GM12891 (cell line): Measurements from ENCODE around the gene UBE2E1.

Source experiments
- POLR2A ChIP-seq: IDR thresholded peaks from 2 replicates; pipeline ENCODE4 v1.6.1; 2011; ENCODE audit warnings: low read depth, low read length, control low read depth
- SPI1 ChIP-seq: IDR thresholded peaks from 2 replicates; pipeline ENCODE4 v1.6.1; 2011; ENCODE audit warnings: low read depth, low read length, control low read depth

GRCh38 chr3:23796518-23796917, 9.2 kb upstream of the UBE2E1 start:
- TF ChIP-seq SPI1 (no peak), POLR2A (no peak)
